Kidney (tissue), 14 donors: ENCODE measurements around the gene MCRIP2. TPM values are rescaled to one million over a fixed set of nuclear protein-coding genes. Genes with fewer than 3 reads are reported as not detected.
A peak's percentile ranks its signal among the peaks of the same experiment; 100 is the strongest.

ENCODE experiments used
- DNase-seq, 5 donors: peaks; one replicate each; pipeline ENCODE4 v3.0.0-alpha.2; 2013 to 2020
- FAIRE-seq: peaks from 2 replicates; lab custom pipeline; 2012; peaks lifted over from hg19 to GRCh38; lab: Jason Lieb, UNC
- H3K27ac ChIP-seq, 2 donors: one replicate each; pipeline ENCODE4 v1.7.0; 2013; ENCODE audit warnings: low read depth in 2 of 2, low read length in 2 of 2, inconsistent platforms in 1 of 2
- H3K27me3 ChIP-seq: one replicate; pipeline ENCODE4 v1.7.1; 2013; ENCODE audit warnings: low read length, inconsistent platforms; ENCODE audit not compliant: control insufficient read depth, insufficient read depth
- H3K36me3 ChIP-seq, 3 donors: one replicate each; pipeline versions ENCODE4 v1.7.0 to v1.7.1; 2013; ENCODE audit warnings: low read length in 3 of 3, control low read depth in 1 of 3, inconsistent platforms in 1 of 3; ENCODE audit not compliant: insufficient read depth in 3 of 3, control insufficient read depth in 2 of 3
- H3K4me1 ChIP-seq, 3 donors: one replicate each; pipeline versions ENCODE4 v1.7.0 to v1.7.1; 2013; ENCODE audit warnings: low read length in 3 of 3, inconsistent platforms in 1 of 3, low read depth in 1 of 3; ENCODE audit not compliant: control insufficient read depth in 2 of 3, insufficient read depth in 2 of 3
- H3K4me3 ChIP-seq, 3 donors: one replicate each; pipeline versions ENCODE4 v1.7.0 to v1.8.1; 2013; ENCODE audit warnings: low read length in 3 of 3, control low read depth in 1 of 3, inconsistent platforms in 1 of 3
- H3K9ac ChIP-seq, 3 donors: one replicate each; pipeline versions ENCODE4 v1.7.0 to v1.7.1; 2013; ENCODE audit warnings: low read length in 3 of 3, control low read depth in 1 of 3, inconsistent platforms in 1 of 3
- H3K9me3 ChIP-seq, 3 donors: one replicate each; pipeline versions ENCODE4 v1.7.0 to v1.7.1; 2013; ENCODE audit warnings: low read length in 3 of 3, control low read depth in 1 of 3, inconsistent platforms in 1 of 3; ENCODE audit not compliant: control insufficient read depth in 2 of 3, insufficient read depth in 1 of 3
- CTCF ChIP-seq: IDR thresholded peaks from 3 replicates; pipeline ENCODE4 v1.5.1; 2012; ENCODE audit warnings: mild to moderate bottlenecking, moderate library complexity, borderline replicate concordance; ENCODE audit not compliant: insufficient read depth; ENCODE audit errors: extremely low read depth
- intact Hi-C: fragments of 100-400 bp; cut with DNase I; formaldehyde crosslinking; loops from one replicate; pipeline ENCODE4 v1.11.1; 2022
- polyA plus RNA-seq: library from polyadenylated mRNA; stranded (reverse); fragments of 350-450 nt; fragmentation: Illumina TruSeq; extraction: RNeasy Lipid Tissue Mini Kit (QIAGEN cat#74804); gene quantifications from one replicate; pipeline ENCODE4 v1.2.3, GENCODE V29; 2014; ENCODE audit warnings: low read depth, low replicate concordance; ENCODE audit not compliant: insufficient read depth
- total RNA-seq: library from RNA; stranded (reverse); fragmentation: NEBNext Ultra II Directional; extraction: Animal tissue kit (Norgen Biotek cat#: 25700); gene quantifications from one replicate; pipeline ENCODE4 v1.2.1, GENCODE V29; 2021
- donor health status: control.
- donor health status: control.
- donor health status: control.
- donor health status: control.
- donor health status: control.
- donor health status: DM: yes; HTN: yes; CAD: no.
- donor health status: Normal renal cell carcinoma (clear cell type).

MCRIP2 gene
- total and polyA plus RNA-seq, 2 donors from 2014 or later, result 36.9 to 265 TPM

- intact Hi-C loops, result no loop called here
- H3K9ac ChIP-seq, result no peak overlapping the region
- TF ChIP-seq CTCF, result no peak
- H3K27ac ChIP-seq, result no peak overlapping the region
- H3K4me3 ChIP-seq, result no peak overlapping the region
- FAIRE-seq, result no peak
- no peaks in the 10 kb centered on the region for H3K9me3 ChIP-seq
- H3K27me3 ChIP-seq, result peaks cover 4% of the 10 kb centered on the region
- DNase-seq, result peak in 1 of 5 donors; percentile 86
- H3K4me1 ChIP-seq, result peaks cover 0 to 5% (median 0%) of the 10 kb centered on the region in 3 donors
- H3K36me3 ChIP-seq, result no peaks in the 10 kb centered on the region
Measured at GRCh38 chr16:694863-695354, 53.3 kb downstream of the MCRIP2 start.

GRCh38 chr16:695355-696089, 53.9 kb downstream of the MCRIP2 start:
- no peak overlapping the region for H3K9ac ChIP-seq
- H3K27ac ChIP-seq, result peak overlapping the region; percentile 72 to 74
- FAIRE-seq (no peak), DNase-seq (peak; percentile 70 to 97 (median 81))
- peak overlapping the region in 1 of 3 donors; percentile 35 for H3K4me3 ChIP-seq
- no peaks in the 10 kb centered on the region for H3K9me3 ChIP-seq
- TF ChIP-seq CTCF, result no peak
- intact Hi-C loops, result no loop called here
- no peaks in the 10 kb centered on the region for H3K36me3 ChIP-seq
- H3K27me3 ChIP-seq, result peaks cover 4% of the 10 kb centered on the region
- H3K4me1 ChIP-seq, result peaks cover 0 to 5% (median 0%) of the 10 kb centered on the region in 3 donors

Other genes with a start within 250 kb of the MCRIP2 start
- 56.6 TPM for gene NME4, start 244.6 kb upstream of the MCRIP2 start, total RNA-seq
- 100 TPM for gene NME4, start 244.6 kb upstream of the MCRIP2 start, polyA plus RNA-seq
- gene DECR2, start 239.9 kb upstream of the MCRIP2 start, total RNA-seq, result 23.8 TPM
- 58.9 TPM for gene DECR2, start 239.9 kb upstream of the MCRIP2 start, polyA plus RNA-seq
- gene RAB11FIP3, start 216.2 kb upstream of the MCRIP2 start, total RNA-seq, result 84.9 TPM
- gene RAB11FIP3, start 216.2 kb upstream of the MCRIP2 start, polyA plus RNA-seq, result 162 TPM
- gene CAPN15, start 114.1 kb upstream of the MCRIP2 start, total RNA-seq, result 52.9 TPM
- 17.9 TPM for gene CAPN15, start 114.1 kb upstream of the MCRIP2 start, polyA plus RNA-seq
- gene PRR35, start 81.4 kb upstream of the MCRIP2 start, total RNA-seq, result 1.8 TPM
- gene PRR35, start 81.4 kb upstream of the MCRIP2 start, polyA plus RNA-seq, result 24.4 TPM
- gene NHLRC4, start 74.8 kb upstream of the MCRIP2 start, total RNA-seq, result 3.3 TPM
- 17.4 TPM for gene NHLRC4, start 74.8 kb upstream of the MCRIP2 start, polyA plus RNA-seq
- gene PIGQ, start 71.9 kb upstream of the MCRIP2 start, total RNA-seq, result 92.9 TPM
- 118 TPM for gene PIGQ, start 71.9 kb upstream of the MCRIP2 start, polyA plus RNA-seq
- gene RAB40C, start 51.8 kb upstream of the MCRIP2 start, total RNA-seq, result 24.0 TPM
- gene RAB40C, start 51.8 kb upstream of the MCRIP2 start, polyA plus RNA-seq, result 18.1 TPM
- gene WFIKKN1, start 10.8 kb upstream of the MCRIP2 start, total RNA-seq, result 0.69 TPM
- 1.8 TPM for gene WFIKKN1, start 10.8 kb upstream of the MCRIP2 start, polyA plus RNA-seq
- 44.2 TPM for gene METTL26, start 5.5 kb upstream of the MCRIP2 start, total RNA-seq
- 183 TPM for gene METTL26, start 5.5 kb upstream of the MCRIP2 start, polyA plus RNA-seq
- gene WDR90, start 7.5 kb downstream of the MCRIP2 start, total RNA-seq, result 51.6 TPM
- 10.6 TPM for gene WDR90, start 7.5 kb downstream of the MCRIP2 start, polyA plus RNA-seq
- gene RHOT2, start 26.3 kb downstream of the MCRIP2 start, total RNA-seq, result 117 TPM
- 90.5 TPM for gene RHOT2, start 26.3 kb downstream of the MCRIP2 start, polyA plus RNA-seq
- 0.88 TPM for gene RHBDL1, start 33.8 kb downstream of the MCRIP2 start, total RNA-seq
- 9.7 TPM for gene RHBDL1, start 33.8 kb downstream of the MCRIP2 start, polyA plus RNA-seq
- gene STUB1, start 38.6 kb downstream of the MCRIP2 start, total RNA-seq, result 92.9 TPM
- 218 TPM for gene STUB1, start 38.6 kb downstream of the MCRIP2 start, polyA plus RNA-seq
- gene JMJD8, start 42.5 kb downstream of the MCRIP2 start, total RNA-seq, result 75.0 TPM
- gene JMJD8, start 42.5 kb downstream of the MCRIP2 start, polyA plus RNA-seq, result 80.4 TPM
- 11.8 TPM for gene WDR24, start 48.6 kb downstream of the MCRIP2 start, total RNA-seq
- 7.2 TPM for gene WDR24, start 48.6 kb downstream of the MCRIP2 start, polyA plus RNA-seq
- 44.9 TPM for gene FBXL16, start 64.0 kb downstream of the MCRIP2 start, total RNA-seq
- gene FBXL16, start 64.0 kb downstream of the MCRIP2 start, polyA plus RNA-seq, result 12.0 TPM
- 34.9 TPM for gene METRN, start 73.3 kb downstream of the MCRIP2 start, total RNA-seq
- gene METRN, start 73.3 kb downstream of the MCRIP2 start, polyA plus RNA-seq, result 114 TPM
- 44.1 TPM for gene ANTKMT, start 79.3 kb downstream of the MCRIP2 start, total RNA-seq
- gene ANTKMT, start 79.3 kb downstream of the MCRIP2 start, polyA plus RNA-seq, result 70.4 TPM
- 2.6 TPM for gene CCDC78, start 84.6 kb downstream of the MCRIP2 start, total RNA-seq
- 1.3 TPM for gene CCDC78, start 84.6 kb downstream of the MCRIP2 start, polyA plus RNA-seq
- 7.5 TPM for gene HAGHL, start 85.3 kb downstream of the MCRIP2 start, total RNA-seq
- gene HAGHL, start 85.3 kb downstream of the MCRIP2 start, polyA plus RNA-seq, result 18.0 TPM
- 36.8 TPM for gene CIAO3, start 99.2 kb downstream of the MCRIP2 start, total RNA-seq
- 37.7 TPM for gene CIAO3, start 99.2 kb downstream of the MCRIP2 start, polyA plus RNA-seq
- 19.4 TPM for gene MSLN, start 118.9 kb downstream of the MCRIP2 start, total RNA-seq
- gene MSLN, start 118.9 kb downstream of the MCRIP2 start, polyA plus RNA-seq, result 3.7 TPM
- gene RPUSD1, start 146.6 kb downstream of the MCRIP2 start, total RNA-seq, result 16.9 TPM
- 15.1 TPM for gene RPUSD1, start 146.6 kb downstream of the MCRIP2 start, polyA plus RNA-seq
- 16.0 TPM for gene CHTF18, start 146.8 kb downstream of the MCRIP2 start, total RNA-seq
- 4.2 TPM for gene CHTF18, start 146.8 kb downstream of the MCRIP2 start, polyA plus RNA-seq
- gene GNG13, start 158.9 kb downstream of the MCRIP2 start, total RNA-seq, result not detected
- not detected for gene GNG13, start 158.9 kb downstream of the MCRIP2 start, polyA plus RNA-seq